H1 (cell line): Measurements from ENCODE around the gene TOM1L2. TPM values are rescaled to one million over a fixed set of nuclear protein-coding genes. Genes with fewer than 3 reads are reported as not detected.

Experiments
- SP4 ChIP-seq: IDR thresholded peaks from 2 replicates; pipeline ENCODE4 v1.6.1; 2012; ENCODE audit warnings: low read length, inconsistent platforms
- polyA plus RNA-seq, 7 experiments: library from polyadenylated mRNA; depleted of rRNA in 3 of 7; stranded (reverse) in 5 of 7; unstranded in 2 of 7; fragments of >200 nt in 5 of 7; fragments of 200-250 nt in 2 of 7; gene quantifications; 1 replicate in 5 of 7; 2 replicates in 1 of 7; 4 replicates in 1 of 7; pipeline versions ENCODE4 v1.2.1 to v1.2.3, GENCODE V29; 2011 to 2013; ENCODE audit warnings: missing spikeins in 2 of 7, mixed read lengths in 2 of 7
- total RNA-seq: library from RNA; stranded (reverse); fragmentation: NEBNext Ultra II Directional; extraction: Animal tissue kit (Norgen Biotek cat#: 25700); gene quantifications from 2 replicates; pipeline ENCODE4 v1.2.1, GENCODE V29; 2021

Gene TOM1L2
- total and polyA plus RNA-seq, 2 of the 8 experiments (the other 6 are each of a cell fraction or from before 2014, with no cell fraction given): 2.0 to 3.4 TPM

DNA sequence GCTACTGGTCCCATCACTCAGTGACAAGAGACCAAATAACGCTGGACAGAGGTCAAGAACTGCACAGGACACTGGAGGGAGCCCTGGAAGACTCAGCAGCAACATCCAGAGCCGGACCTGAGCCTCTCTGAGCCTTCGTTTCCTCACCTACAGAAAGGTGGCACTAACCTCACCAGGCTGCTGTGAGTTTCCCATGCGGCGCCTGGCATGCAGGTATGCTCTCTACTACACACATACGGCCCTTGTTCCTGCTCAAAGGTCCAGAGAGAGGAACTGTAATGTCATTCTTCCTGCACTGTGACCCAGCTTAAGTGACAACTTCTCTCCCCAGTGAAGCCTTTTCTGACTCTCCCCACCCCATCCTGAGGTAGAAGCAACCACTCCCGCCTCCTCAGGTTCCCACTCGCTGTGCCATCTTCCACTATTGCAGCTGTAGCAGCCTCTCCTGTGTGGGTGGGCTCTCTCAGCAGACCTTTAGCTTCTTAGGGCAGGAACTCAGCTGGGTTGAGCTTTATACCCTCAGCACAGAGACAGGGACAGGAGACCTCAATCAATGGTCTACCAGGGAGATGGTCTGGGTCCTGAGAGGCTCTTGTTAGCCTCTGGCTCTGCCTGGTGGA lies 91.5 kb downstream of the TOM1L2 start (continued):
- no peak for TF ChIP-seq SP4
